Measurements from ENCODE around the gene FXYD2. TPM values are rescaled to one million over a fixed set of nuclear protein-coding genes. Genes with fewer than 3 reads are reported as not detected.

Gene FXYD2
- total and polyA plus RNA-seq, 2 of the 8 experiments (the other 6 are each of a cell fraction or from before 2014, with no cell fraction given): 0.89 to 1.1 TPM

DNA sequence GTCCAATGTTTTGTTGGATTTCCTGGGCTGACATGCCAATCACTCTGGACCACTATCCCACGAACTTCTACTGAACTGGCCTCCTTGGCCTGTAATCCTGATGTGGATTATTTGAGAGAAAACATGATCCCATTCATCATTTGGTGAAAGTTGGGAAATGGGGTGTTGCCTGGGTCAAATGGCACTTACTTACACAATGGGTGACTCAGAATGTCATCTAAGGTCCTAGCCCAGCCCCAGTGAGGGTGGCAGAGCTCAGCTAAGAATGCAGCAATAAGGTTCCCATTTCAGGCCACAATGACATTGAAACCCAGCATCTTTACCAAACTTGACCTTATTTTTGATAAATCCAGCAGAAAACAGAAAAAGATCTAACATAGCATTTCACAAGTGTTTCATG lies 19.5 kb downstream of the FXYD2 start (continued):
- TF ChIP-seq NANOG (IDR thresholded peaks at IDR 0.05; ENCODE audit: insufficient read depth, low read depth, low read length, poor library complexity, severe bottlenecking) (no peak), SUZ12 (IDR thresholded peaks at IDR 0.05; ENCODE audit: low read length) (no peak), GTF2F1 (IDR thresholded peaks at IDR 0.05; ENCODE audit: borderline replicate concordance, low read depth, low read length) (no peak)
